HCT116 (cell line): ENCODE measurements around the gene MYL6B. TPM values are rescaled to one million over a fixed set of nuclear protein-coding genes. Genes with fewer than 3 reads are reported as not detected.

Experiments used
- ATAC-seq: fragments of 200-7000 bp; cut with Tn5 transposase; 2 replicates; pipeline ENCODE4 v1.9.1; 2020; ENCODE audit warnings: mild to moderate bottlenecking, moderate library complexity
- BruUV-seq: library from RNA; stranded (reverse); fragments of 400-500 nt; replicated peaks from 2 replicates; lab custom pipeline; 2021; lab: Mats Ljungman, UMichigan
- CTCF ChIA-PET: fragments of 300-600 bp; sonication (Branson Sonifier 250); formaldehyde crosslinking; loops from one replicate; lab custom pipeline; 2021; ENCODE audit warnings: antibody characterized with exemption; lab: Charles Lee
- POLR2A ChIA-PET: fragments of 300-600, 350-600 bp; sonication (Branson Sonifier 250); formaldehyde crosslinking; loops from one replicate; lab custom pipeline; 2021; ENCODE audit warnings: antibody characterized with exemption; lab: Charles Lee
- RAD21 ChIA-PET, 2 experiments: fragments of 300-600 bp; sonication (Branson Sonifier 250); formaldehyde crosslinking; loops; one replicate each; lab custom pipeline; 2023; ENCODE audit warnings: low total read pairs in 2 of 2; ENCODE audit not compliant: uncharacterized antibody in 2 of 2, unreplicated experiment in 2 of 2, low non-redundant PET in 1 of 2; lab: Charles Lee
- DNase-seq: peaks from one replicate; pipeline ENCODE4 v3.0.0-alpha.2; 2010; ENCODE audit warnings: low read depth, low spot score
- H2AFZ ChIP-seq: fragments of 200-600 bp; shearing (Covaris generic), sonication (generic); 2 replicates; pipeline ENCODE4 v1.6.1; 2017; ENCODE audit warnings: low read depth, mixed run types, mixed read lengths, antibody characterized with exemption, low read length; ENCODE audit not compliant: poor library complexity, severe bottlenecking
- H3K27ac ChIP-seq: 2 replicates; pipeline ENCODE4 v1.5.1; 2012; ENCODE audit warnings: low read depth, low read length
- H3K27me3 ChIP-seq: fragments of 200-600 bp; sonication (generic); 2 replicates; pipeline ENCODE4 v1.6.1; 2016; ENCODE audit warnings: mixed run types, low read length, mixed read lengths; ENCODE audit not compliant: insufficient read depth
- H3K36me3 ChIP-seq, 2 experiments: fragments of 200-500 bp in 1 of 2; fragments of 200-600 bp in 1 of 2; sonication (Bioruptor generic) in 1 of 2; sonication (generic) in 1 of 2; 2 replicates each; pipeline versions ENCODE4 v1.5.1 to v1.6.1; 2014 to 2016; ENCODE audit warnings: low read length in 2 of 2, inconsistent platforms in 1 of 2, mixed read lengths in 1 of 2, mixed run types in 1 of 2; ENCODE audit not compliant: insufficient read depth in 2 of 2, control insufficient read depth in 1 of 2
- H3K4me1 ChIP-seq, 2 experiments: fragments of 200-600 bp in 1 of 2; sonication (generic) in 1 of 2; 2 replicates each; pipeline versions ENCODE4 v1.5.1 to v1.6.1; 2012 to 2017; ENCODE audit warnings: low read length in 2 of 2, inconsistent platforms in 1 of 2, mild to moderate bottlenecking in 1 of 2, mixed read lengths in 1 of 2, mixed run types in 1 of 2, moderate library complexity in 1 of 2; ENCODE audit not compliant: insufficient read depth in 2 of 2, control insufficient read depth in 1 of 2
- H3K4me2 ChIP-seq: fragments of 200-600 bp; sonication (generic); 2 replicates; pipeline ENCODE4 v1.6.1; 2017; ENCODE audit warnings: mixed run types, low read length, mixed read lengths
- H3K4me3 ChIP-seq, 2 experiments: fragments of 200-600 bp in 1 of 2; sonication (generic) in 1 of 2; replicated peaks in 1 of 2; 2 replicates each; pipeline ENCODE4 v1.5.1; 2011 to 2016; ENCODE audit warnings: low read length in 2 of 2, control low read depth in 1 of 2, low read depth in 1 of 2, mild to moderate bottlenecking in 1 of 2, mixed read lengths in 1 of 2, mixed run types in 1 of 2
- H3K79me2 ChIP-seq: fragments of 200-600 bp; sonication (generic); 2 replicates; pipeline ENCODE4 v1.6.1; 2017; ENCODE audit warnings: mild to moderate bottlenecking, mixed run types, low read length, moderate library complexity, mixed read lengths; ENCODE audit not compliant: insufficient read depth
- H3K9ac ChIP-seq: fragments of 200-600 bp; sonication (generic); 2 replicates; pipeline ENCODE4 v1.6.1; 2016; ENCODE audit warnings: low read length, mixed read lengths
- H3K9me2 ChIP-seq: fragments of 200-600 bp; sonication (generic), shearing (Covaris generic); 2 replicates; pipeline ENCODE4 v1.6.1; 2017; ENCODE audit warnings: mixed run types, mild to moderate bottlenecking, moderate library complexity; ENCODE audit not compliant: insufficient read depth
- H3K9me3 ChIP-seq, 2 experiments: fragments of 200-500 bp in 1 of 2; fragments of 200-600 bp in 1 of 2; sonication (Bioruptor generic) in 1 of 2; sonication (generic) in 1 of 2; 2 replicates each; pipeline ENCODE4 v1.6.1; 2014 to 2017; ENCODE audit warnings: low read length in 2 of 2, mixed read lengths in 2 of 2, inconsistent platforms in 1 of 2, low read depth in 1 of 2, mild to moderate bottlenecking in 1 of 2, mixed run types in 1 of 2, moderate library complexity in 1 of 2; ENCODE audit not compliant: control insufficient read depth in 1 of 2, insufficient read depth in 1 of 2
- H4K20me1 ChIP-seq: fragments of 200-600 bp; sonication (generic), shearing (Covaris generic); 2 replicates; pipeline ENCODE4 v1.6.1; 2017; ENCODE audit warnings: mixed run types, mild to moderate bottlenecking, moderate library complexity; ENCODE audit not compliant: insufficient read depth
- ATF3 ChIP-seq: IDR thresholded peaks from 2 replicates; pipeline ENCODE4 v1.6.1; 2012
- CBX3 ChIP-seq: IDR thresholded peaks from 2 replicates; pipeline ENCODE4 v1.6.1; 2012; ENCODE audit warnings: low read depth
- CEBPB ChIP-seq: IDR thresholded peaks from 2 replicates; pipeline ENCODE4 v1.6.1; 2012; ENCODE audit warnings: low read depth
- CTCF ChIP-seq, 3 experiments: fragments of 200-600 bp in 1 of 3; sonication (generic) in 1 of 3; IDR thresholded peaks in 2 of 3; conservative IDR thresholded peaks in 1 of 3; 2 replicates each; pipeline ENCODE4 v1.5.1; 2012 to 2017; ENCODE audit warnings: low read depth in 2 of 3, low read length in 2 of 3, antibody characterized with exemption in 1 of 3, borderline replicate concordance in 1 of 3, control low read depth in 1 of 3, mild to moderate bottlenecking in 1 of 3, mixed read lengths in 1 of 3, mixed run types in 1 of 3, moderate library complexity in 1 of 3; ENCODE audit not compliant: insufficient read depth in 1 of 3
- EZH2 ChIP-seq: fragments of 200-600 bp; sonication (generic); IDR thresholded peaks from 2 replicates; pipeline ENCODE4 v1.6.1; 2017; ENCODE audit warnings: antibody characterized with exemption, mixed run types
- POLR2AphosphoS5 ChIP-seq: IDR thresholded peaks from 2 replicates; pipeline ENCODE4 v1.6.1; 2011; ENCODE audit warnings: mild to moderate bottlenecking, low read depth, low read length, moderate library complexity
- SIN3A ChIP-seq: IDR thresholded peaks from 2 replicates; pipeline ENCODE4 v1.6.1; 2012; ENCODE audit warnings: low read depth
- SRF ChIP-seq: IDR thresholded peaks from 2 replicates; pipeline ENCODE4 v1.6.1; 2012; ENCODE audit warnings: low read depth
- ZBTB33 ChIP-seq: IDR thresholded peaks from 2 replicates; pipeline ENCODE4 v1.6.1; 2011; ENCODE audit warnings: mild to moderate bottlenecking, low read length, moderate library complexity; ENCODE audit not compliant: insufficient replicate concordance; ENCODE audit errors: extremely low read depth
- intact Hi-C: fragments of 100-400 bp; cut with micrococcal nuclease; formaldehyde crosslinking; loops from 2 replicates; pipeline ENCODE4 v1.10.0; 2022
- total RNA-seq: library from RNA; stranded (reverse); gene quantifications from one replicate; pipeline ENCODE4 v1.2.1, GENCODE V29; 2021; ENCODE audit not compliant: unreplicated experiment

Gene MYL6B
- total RNA-seq, 1 experiment from 2014 or later = 94.3 TPM

GRCh38 chr12:56165369-56165768 lies 13.0 kb downstream of the MYL6B start:
- Histone ChIP-seq H3K79me2 (peaks cover 20% of the 10 kb centered on the region), H3K27ac (no peak overlapping the region; the same call in 1 of the 2 replicates), H3K4me2 (no peak overlapping the region), H3K9me3 (no peaks in the 10 kb centered on the region), H3K4me3 (no peak overlapping the region), H2AFZ (no peak overlapping the region), H3K4me1 (no peaks in the 10 kb centered on the region), H3K36me3 (peaks cover 44 to 49% of the 10 kb centered on the region in 2 experiments), H3K9ac (no peak overlapping the region), H3K9me2 (no peaks in the 10 kb centered on the region), H3K27me3 (no peaks in the 10 kb centered on the region), H4K20me1 (no peaks in the 10 kb centered on the region)
- DNase-seq (no peak), ATAC-seq (no peak)
- ChIA-PET POLR2A (no interaction called here), RAD21 (no interaction called here), CTCF (no interaction called here)
- intact Hi-C loops = no loop called here
- TF ChIP-seq EZH2 = no peak
- no peak for TF ChIP-seq CEBPB
- peak; percentile 24 for TF ChIP-seq POLR2AphosphoS5
- TF ChIP-seq CBX3 = no peak
- TF ChIP-seq ATF3 = no peak
- BruUV-seq = no TSS peak

- no TSS peak for BruUV-seq
- POLR2A ChIA-PET = no interaction called here
- DNase-seq = no peak
- CTCF ChIA-PET = no interaction called here
- no peak overlapping the region for H3K27ac ChIP-seq
- no peaks in the 10 kb centered on the region for H3K9me2 ChIP-seq
- no peaks in the 10 kb centered on the region for H3K4me1 ChIP-seq
- peaks cover 39 to 47% of the 10 kb centered on the region in 2 experiments for H3K36me3 ChIP-seq
- TF ChIP-seq SIN3A = no peak
- no peak for TF ChIP-seq CBX3
- TF ChIP-seq CTCF (IDR thresholded peaks at IDR 0.05 in 2 of 3, conservative IDR thresholded peaks at IDR 0.05 in 1 of 3; ENCODE audit: borderline replicate concordance in 1 of 3, insufficient read depth in 1 of 3, low read depth in 2 of 3, low read length in 2 of 3) = no peak
- TF ChIP-seq POLR2AphosphoS5 = peak; percentile 28; the same call in 1 of the 2 replicates
- no peak for TF ChIP-seq SRF
- no peak for TF ChIP-seq ZBTB33
- no peak overlapping the region for H3K4me2 ChIP-seq
- no peaks in the 10 kb centered on the region for H3K27me3 ChIP-seq
- intact Hi-C loops = no loop called here
- no peaks in the 10 kb centered on the region for H4K20me1 ChIP-seq
- ATAC-seq = no peak
- no peak overlapping the region for H3K4me3 ChIP-seq
- H3K79me2 ChIP-seq = no peaks in the 10 kb centered on the region
- H3K9ac ChIP-seq = no peak overlapping the region
- RAD21 ChIA-PET = no interaction called here
- H3K9me3 ChIP-seq = no peaks in the 10 kb centered on the region
- H2AFZ ChIP-seq = no peak overlapping the region
These were observed 16.9 kb downstream of the MYL6B start for GRCh38 chr12:56169229-56169759.
